Heart left ventricle (tissue), 13 donors: ENCODE data around the gene MPO.

Source experiments
- CTCF ChIP-seq, 12 donors: fragments of 200-600 bp; sonication (generic) in 4 of 12; IDR thresholded peaks; one replicate each; pipeline versions ENCODE4 v1.5.0 to v1.8.0; 2018 to 2022; ENCODE audit warnings: antibody characterized with exemption in 12 of 12, mild to moderate bottlenecking in 5 of 12
- POLR2A ChIP-seq, 2 donors: fragments of 450-650 bp; IDR thresholded peaks; one replicate each; pipeline ENCODE4 v1.6.1; 2017; ENCODE audit warnings: antibody characterized with exemption in 2 of 2, mild to moderate bottlenecking in 2 of 2, moderate library complexity in 2 of 2
- donor health status: ischemic (EF 13 %, LVEDD 7.1; RV severe dilation, severe dysfunction).
- donor health status: DM: no; HTN: yes; CAD: no.
- donor health status: DM: no; HTN: no; CAD: no.
- donor health status: ischemic (EF 25% LVEDD 6.9; RV normal size, moderate dysfunction).
- donor health status: ischemic (EF 25% LVEDD 5.7; RV mildly dilated, moderate dysfunction).
- donor health status: ischemic (EF 35%, LVEDD 5.7; RV mildly dilated, moderate dysfunction).
- donor health status: nonischemic (EF 11% LVEDD 7.7; RV severe dilation, severe dysfunction).
- donor health status: DM: yes; HTN: yes; CAD: no.
- donor health status: PGD.
- donor health status: ischemic (EF 29% LVEDD 5.4; RV normal size, mild dysfunction).
- donor health status: nonischemic (EF 23%, LVEDD 6.1; RV moderate dilation, normal function).

GRCh38 chr17:58245428-58246103, 35.2 kb downstream of the MPO start:
- TF ChIP-seq CTCF (IDR thresholded peaks at IDR 0.05): no peak
- TF ChIP-seq POLR2A (IDR thresholded peaks at IDR 0.05): no peak
